Kidney glomerular epithelial cell (primary cell): ENCODE results near the gene DCPS.
"Not testable (repeated sequence)": the region's sequence is repeated elsewhere in the genome, so short reads cannot be mapped to it uniquely, and the experiment has no call there.

Source experiments
- DNase-seq: peaks from one replicate; lab custom pipeline; 2025; lab: John Stamatoyannopoulos, UW

Gene DCPS

DNA sequence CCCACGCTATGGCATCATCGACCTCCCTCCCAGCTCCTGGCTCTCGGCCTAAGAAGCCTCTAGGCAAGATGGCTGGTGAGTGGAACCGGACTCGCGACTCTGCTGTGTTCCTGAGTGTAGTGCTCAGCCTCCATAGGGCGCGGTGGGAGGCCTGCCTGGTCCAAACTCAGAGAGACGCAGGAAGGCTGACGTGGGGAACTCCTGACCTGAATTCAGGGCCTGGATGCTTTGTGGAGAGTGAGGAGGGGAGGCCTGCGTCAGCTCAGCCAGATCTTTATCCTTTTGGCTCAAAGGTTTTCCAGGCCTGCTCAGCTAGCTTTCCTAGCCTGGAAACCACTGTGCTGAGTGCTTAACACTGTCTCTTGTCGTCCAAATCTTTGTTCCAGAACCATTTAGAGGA lies 13.0 kb upstream of the DCPS start:
- no peak for DNase-seq

DNA sequence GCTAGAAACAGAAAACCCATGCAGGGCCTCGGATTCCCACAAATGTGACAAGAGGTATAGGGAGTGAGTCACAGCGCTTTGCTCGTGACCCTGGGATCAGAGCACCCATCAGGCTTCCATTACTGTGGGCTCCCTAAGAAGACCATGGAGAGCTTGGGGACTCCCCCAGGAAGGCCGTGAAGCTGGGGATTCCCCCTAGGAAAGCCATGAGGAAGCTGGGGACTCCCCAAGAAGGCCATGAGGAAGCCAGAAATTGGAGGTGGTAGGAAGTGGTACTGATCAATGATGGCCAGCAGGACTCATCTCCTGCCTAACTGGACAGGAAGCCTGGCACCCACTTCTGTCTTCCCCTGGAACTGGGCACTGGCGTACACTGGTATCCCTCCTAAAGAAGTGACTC lies 10.1 kb upstream of the DCPS start:
- DNase-seq, result no peak

DNA sequence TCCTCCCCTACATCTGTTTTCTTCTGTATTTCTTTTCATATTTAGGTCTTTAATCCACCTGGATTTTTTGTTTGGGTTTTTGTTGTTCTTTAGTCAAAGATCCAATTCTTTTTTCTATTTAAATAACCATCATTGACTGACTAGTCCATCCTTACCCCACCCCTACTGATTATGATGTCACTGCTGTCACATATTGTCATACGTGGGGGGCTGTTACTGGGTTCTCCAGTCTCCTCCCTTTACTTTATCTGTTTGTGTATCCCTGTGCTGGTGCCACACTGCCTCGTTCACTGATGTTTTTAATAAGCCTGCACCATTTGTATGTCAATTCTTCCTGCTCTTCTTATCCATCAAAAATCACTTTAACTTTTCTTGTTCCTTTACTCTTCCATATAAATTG lies 6.9 kb upstream of the DCPS start:
- DNase-seq, result no peak

DNA sequence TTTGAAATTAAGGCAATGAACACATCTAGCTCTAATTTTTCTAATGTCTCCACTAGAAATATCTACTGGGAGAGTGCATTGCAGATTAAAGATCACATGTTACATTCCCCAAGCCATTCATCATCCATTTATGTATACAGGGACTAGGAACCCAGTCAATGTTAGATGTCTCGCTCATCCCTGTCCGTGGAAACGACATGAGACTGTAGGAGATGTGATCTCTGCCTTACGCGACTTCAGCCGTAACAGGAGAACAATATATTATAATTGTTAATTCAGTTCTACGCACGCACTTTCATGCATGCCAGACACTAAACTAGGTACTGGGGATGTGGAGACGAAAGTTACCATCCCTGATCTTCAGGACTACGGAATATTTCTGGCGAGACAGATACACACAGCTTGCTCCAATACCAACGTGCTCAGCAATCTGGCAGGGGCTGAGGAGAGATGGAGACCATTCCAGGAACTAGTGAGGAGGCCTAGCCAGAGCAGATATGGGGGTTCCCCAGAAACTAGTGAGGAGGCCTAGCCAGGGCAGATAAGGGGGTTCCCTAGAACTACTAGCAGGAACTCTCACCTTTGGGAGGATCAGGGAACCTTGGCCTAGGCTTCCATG lies 706 bp downstream of the DCPS start:
- no peak for DNase-seq

DNA sequence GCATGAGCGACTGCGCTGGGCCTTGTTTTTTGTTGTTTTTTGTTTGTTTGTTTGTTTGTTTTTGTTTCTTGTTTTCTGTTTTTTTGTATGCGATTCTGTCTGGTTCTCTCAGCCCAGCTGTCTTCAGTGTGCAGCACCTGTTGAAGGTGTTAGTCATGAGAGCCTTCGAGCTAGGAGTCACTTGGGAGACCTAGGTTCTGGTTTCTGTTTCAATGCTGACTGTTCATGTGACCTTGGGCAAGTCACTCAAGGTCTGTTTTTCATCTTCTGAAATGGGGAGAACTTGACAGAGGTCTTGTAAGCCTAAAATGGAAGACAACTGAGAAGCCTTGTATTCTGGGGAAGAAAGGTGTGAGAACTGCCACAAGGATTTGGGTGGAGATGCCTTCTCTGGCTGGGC lies 1.8 kb downstream of the DCPS start:
- DNase-seq, result no peak

DNA sequence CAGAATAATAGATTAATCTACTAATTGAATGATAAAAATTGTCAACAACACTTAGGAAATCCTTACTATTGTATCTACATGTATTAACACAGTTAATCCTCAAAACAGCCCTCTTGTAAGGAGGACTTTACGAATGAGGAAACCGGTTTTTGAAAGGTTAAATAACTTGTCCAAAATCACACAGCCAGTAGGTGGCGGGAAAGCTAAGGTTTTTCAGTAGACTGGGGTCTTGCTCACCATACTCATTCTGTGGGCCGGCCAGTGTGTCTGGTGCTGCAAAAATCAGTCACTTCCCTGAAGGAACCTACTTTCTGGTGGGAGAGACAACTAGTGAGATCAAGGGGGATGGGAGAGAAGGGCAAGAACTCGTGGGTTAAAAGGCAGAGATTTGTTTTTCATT lies 3.8 kb downstream of the DCPS start:
- DNase-seq, result no peak

DNA sequence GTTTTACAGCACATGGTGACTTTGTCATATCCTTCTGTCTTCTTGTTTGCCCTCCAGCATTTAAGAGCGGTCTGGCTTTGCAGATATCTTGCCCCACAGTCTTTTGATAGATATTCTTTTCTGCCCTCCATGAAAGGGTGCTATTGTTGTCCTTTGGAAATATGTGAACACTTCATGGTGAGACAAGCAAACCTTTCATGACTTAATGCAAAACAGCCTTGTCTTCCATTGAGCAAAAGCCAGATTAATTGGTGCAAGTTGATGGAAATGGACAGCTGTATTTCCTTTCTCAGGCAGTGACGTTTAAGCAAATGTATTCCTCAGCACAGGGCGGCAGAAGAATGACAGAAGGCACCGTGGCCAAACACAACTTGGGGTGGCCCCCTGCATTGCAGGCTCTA lies 4.4 kb downstream of the DCPS start:
- DNase-seq, result no peak

DNA sequence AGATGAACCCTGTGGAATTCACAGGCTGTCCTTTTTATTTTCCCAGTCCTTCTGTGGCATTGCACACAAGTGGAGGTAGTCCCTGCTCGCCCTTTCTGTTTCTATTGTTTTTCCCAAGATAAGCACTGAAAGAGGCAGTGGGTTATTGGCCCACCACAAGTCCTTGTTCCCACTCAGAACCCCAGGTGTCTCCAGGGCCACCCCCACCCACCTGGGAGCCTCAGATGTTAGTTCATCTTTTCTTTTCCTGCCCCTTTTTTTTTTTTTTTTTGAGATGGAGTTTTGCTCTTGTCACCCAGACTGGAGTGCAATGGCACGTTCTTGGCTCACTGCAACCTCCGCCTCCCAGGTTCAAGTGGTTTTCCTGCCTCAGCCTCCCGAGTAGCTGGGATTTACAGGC lies 4.9 kb downstream of the DCPS start:
- not testable (repeated sequence) for DNase-seq

DNA sequence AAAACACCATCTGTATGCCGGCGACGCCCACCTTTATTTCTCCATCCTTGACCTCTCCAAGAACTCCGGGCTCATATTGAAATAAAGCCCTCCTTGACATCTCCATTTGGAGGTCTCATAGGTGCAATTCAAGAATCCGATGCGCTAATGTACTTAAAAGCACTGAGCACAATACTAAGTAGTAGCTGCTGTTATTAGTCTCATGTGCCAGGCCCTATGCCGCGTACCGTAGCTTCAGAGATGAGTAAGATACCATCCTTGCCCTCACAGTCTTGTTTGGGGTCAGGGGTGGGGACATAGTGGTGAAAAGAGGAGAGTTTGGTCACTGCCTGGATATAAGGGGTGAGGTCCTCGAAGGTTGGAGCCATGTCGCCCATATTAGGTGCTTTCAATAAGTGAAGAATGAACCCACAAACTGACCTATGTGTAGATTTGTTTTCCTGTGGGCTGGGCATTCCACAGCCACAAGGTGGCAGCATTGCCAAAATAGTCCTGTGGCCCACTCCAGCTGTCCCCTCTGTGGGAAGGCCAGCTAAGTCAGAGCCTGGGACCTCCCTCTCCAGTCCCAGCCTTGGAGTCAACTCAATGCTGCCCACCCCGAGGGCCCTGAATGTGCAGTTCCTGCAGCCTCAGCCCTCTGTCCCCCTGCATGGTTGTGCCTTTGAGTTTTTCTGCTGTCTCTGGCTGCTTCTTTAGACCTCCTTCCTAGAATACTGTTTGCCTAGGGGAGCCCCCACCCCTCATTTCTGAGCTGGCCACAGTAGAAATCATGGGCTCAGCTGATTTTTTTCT lies 6.5 kb downstream of the DCPS start:
- DNase-seq, result peak; percentile 32

DNA sequence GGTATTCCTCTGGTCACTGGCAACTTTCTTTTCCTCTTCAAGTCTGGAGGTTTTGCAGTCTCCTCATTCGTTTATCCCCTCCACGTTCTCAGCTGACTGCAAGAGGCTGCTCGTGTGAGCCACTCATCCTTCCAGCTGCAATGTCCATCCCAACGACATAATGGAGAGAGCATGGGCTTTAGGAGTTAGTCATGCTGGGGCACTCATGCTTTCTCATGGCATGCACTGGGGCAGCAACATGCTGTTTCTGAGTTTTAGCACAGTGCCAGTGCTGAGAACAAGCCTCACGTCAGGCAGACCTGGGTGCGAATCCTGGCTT lies 7.1 kb downstream of the DCPS start:
- DNase-seq, result no peak

DNA sequence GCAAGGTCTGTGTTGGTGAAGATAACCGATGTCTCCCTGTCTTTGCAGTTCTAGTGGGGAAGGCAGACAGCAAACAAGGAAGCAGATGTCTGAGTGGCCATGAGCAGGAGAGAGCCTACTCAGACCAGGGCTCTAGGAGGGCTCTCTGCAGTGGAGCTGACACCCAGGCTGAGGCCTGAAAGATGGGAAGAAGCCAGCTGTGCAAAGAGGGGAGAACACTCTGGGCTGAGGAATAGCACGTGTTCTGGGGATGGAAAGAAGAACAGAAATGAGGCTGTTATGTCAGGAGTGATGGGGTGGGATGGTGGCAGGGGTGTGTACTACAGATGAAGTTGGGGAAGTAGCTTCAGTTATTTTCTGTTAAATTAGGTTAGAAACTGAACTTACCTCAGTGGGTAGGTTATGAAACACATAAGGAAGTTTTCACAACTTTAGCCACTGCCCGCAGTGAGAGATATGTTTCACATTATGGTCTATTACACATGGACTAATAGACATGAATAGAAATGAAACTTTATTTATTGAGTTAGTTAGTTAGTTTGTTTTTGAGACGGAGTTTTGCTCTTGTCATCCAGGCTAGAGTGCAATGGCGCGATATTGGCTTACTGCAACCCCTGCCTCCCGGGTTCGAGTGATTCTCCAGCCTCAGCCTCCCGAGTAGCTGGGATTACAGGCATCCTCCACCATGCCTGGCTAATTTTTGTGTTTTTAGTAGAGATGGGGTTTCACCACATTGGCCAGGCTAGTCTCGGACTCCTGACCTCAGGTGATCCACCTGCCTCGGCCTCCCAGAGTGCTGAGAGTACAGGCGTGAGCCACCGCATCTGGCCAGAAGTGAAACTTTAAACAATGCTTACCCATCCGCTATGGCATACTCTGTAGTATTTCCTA lies 7.8 kb downstream of the DCPS start:
- DNase-seq, result no peak

DNA sequence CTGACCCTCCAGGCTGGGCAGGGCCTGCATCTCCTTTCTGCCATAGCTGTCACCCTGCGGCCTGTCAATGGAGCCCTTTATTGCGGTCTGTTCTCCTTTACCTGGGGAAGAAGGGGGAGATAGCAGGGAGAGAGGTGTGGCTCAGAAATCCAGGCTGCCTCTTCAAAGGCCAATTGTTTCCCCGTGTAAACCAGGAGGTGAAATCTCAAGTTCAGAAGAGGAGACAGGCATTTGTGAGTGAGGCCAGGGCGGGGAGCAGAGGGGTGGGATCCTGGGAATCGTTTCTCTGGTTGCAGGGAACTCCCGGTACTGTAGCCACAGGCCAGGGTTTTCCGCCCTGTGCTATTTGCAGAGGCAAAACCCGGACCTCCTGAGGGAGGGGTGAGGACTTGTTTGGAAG lies 9.1 kb downstream of the DCPS start:
- no peak for DNase-seq

DNA sequence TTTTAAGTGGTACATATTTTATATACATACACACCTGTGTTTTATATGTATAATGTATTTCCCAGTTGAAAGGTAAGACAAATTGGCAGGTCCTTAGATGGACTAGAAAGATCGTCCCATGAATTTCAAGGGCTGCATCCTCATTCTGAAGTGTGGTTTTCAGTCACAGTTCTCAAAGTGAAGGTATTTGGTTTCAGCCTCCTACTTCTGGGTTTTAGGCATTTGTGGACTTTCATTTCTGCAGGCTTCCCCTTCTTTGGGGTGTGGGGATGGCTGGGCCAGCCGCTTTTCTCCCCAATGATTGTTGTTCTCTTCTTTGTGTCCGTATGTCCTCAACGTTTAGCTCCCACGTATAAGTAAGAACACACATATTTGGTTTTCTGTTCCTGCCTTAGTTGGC lies 10.0 kb downstream of the DCPS start:
- no peak for DNase-seq

DNA sequence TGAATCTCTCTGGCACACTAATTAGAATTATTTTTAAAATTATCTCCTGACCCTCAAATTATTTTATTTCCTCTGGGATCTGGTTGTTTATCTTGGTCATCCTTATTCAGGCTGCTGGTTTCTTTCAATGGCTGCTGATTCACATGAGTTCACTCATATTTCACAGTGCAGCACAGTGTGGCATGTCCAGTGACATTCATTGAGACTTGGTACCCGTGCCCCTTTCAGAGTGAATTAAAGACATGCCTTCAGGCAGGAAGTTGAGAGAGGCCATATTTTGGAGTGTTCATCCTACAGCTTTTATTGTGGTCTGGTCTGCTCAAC lies 13.5 kb downstream of the DCPS start:
- DNase-seq, result no peak

DNA sequence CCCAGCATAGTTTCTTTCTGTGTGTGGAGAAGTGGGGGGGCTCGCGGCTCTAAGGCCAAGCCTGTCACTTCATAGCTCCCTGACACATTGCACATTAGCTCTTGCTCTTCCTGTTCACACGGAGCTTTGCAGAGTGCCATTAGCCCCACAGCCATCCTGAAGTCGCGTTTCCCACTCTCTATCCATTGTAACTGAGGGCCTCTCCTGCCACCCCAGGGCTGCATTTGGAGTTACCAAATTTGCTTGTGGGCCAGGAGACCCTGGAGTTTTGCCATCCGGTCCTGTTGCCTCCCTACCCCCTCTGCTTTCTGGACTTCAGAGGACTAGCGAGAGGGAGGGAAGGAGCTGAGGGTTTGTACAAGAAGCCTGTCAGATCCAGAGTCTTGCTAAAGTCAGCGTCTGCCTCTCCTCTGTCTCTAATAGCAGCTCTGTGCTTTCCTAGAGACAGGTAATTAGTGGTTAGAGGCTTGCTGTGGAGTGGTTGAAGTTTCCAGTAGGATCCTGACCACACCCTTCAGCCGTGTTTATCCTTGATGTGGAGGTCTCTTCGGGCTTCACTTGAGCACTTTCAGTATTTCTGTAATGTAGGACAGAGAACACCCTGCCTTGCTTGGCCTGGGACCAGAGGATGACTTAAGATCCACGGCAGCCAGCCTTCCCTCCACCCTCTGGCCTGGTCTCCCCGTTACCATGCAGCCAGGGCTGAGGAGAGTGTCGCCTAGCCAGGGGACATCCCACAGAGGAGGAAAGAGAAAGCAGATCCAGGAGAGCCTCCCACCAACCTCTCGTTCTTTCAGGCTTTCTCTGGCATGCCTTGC lies 14.1 kb downstream of the DCPS start:
- DNase-seq, result no peak

DNA sequence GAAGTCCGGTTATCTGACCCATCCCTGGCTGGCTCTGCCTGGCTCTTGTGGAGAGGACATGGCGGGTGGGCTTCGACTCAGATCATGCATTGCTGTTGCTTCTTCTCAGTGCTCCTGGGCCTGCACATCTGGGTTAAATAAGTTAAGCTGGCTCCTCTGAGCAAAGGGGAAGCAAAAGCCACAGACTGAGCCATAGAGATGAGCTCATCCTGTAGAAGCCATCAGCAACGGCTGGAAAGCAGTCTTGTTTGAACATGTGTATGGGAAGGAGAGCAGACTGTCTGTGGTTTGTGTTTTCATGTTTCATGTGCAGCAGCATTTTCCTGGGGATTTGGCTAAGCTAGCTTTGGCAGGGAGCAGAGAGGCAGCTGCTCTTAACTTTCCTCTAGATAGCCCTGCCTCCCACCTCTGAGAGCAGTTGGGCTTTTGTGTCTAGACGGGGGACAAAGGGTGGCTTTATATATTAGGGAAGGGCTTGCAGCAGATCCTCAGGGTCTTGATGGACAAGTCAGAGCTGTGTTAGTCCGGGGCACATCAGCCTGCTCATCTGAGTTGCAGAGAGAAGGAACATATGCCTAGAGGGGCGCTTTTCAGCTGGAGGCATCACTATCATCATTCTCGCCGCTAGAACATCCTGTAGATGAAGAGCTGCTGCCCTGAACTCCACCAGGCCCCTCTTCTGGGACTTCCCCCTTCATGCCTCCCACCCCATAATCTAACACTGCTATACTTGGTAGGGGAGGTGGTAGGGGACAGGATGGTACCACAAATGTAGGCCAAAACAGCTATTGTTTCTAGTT lies 14.9 kb downstream of the DCPS start:
- peak; percentile 42 for DNase-seq

DNA sequence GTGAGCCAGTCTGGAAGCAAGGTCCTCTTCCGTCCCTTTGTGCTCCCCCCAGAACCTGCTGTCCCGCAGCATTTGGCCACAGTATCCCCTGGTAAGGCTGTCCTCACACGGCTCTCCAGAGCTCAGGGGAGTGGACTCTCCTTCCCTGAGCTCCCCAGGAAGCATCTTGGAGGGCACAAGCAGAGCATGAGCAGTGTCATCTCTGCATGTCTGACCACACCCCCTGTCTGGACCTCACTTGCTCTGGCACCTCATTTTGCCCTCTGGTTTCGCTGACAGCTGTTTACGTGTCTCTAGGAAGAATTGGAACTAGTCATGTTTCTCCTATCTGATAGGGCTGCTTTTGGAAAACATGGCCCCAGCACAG lies 15.5 kb downstream of the DCPS start:
- no peak for DNase-seq

DNA sequence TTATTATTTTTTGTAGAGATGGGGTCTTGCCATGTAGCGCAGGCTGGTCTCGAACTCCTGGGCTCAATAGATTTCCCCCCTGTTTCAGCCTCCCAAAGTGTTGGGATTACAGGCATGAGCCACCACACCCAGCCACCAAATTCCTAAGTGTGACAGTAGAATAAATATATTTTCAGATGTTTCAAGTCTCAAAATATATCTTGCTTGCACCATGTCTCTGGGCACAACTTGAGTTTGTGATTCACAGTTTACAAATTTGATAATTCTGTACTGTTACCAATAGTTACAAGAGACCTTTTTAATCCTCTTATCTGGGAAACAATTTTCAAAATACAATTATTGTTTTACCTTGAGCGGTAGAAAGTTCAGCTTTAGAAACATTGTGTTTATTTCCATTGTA lies 19.1 kb downstream of the DCPS start:
- DNase-seq, result no peak

DNA sequence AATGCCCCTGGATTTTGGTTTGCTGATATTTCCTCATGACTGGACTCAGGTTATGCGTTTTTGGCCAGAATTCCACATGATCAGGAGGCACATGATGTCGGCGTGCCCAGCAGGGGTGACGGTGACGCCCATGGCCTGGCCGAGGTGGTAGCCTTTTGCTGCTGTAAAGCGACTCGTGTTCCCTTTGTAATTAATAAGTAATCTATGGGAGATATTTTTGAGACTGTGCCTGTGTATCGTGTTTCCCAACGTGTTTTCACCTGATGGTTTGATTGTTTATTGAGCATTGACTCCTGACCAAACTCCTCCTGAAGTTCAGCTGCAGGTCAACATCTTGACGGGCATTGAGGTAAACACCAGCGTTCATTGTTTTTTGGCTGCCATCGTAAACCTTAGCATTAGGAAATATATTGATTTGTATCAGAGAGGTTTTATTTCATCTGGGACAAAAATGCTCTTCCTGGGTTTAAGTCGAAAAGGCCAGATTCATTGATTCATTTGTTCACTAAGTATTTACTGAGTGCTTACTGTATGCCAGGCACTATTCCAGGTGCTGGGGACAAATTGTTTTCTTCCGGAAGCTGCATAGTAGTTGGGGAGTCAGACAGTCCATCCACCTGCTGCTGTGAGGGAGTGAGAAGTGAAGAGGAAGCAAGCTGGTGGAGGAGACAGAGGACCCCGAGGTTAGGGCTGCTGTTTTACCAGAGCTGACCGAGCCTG lies 23.6 kb downstream of the DCPS start:
- peak; percentile 21 for DNase-seq

DNA sequence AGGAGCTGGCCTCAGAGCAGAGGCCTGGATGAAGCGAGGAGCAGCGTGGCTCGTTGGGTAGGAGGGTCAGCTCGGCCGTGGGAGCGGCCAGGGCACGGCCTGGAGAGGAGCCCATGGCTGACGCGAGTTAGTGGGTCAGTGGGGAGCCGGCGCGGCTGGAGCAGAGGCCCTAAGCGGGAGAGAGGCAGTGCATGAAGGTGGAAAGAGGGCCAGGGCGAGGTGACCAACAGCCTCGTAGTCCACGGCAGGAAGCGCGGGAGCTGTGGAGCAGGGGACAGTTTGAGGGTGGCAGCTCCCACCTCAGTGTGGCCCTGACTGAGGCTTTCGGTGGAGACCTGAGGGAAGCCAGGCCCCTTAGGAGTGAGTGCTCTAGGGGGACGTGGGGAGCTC lies 24.1 kb downstream of the DCPS start:
- DNase-seq, result no peak

DNA sequence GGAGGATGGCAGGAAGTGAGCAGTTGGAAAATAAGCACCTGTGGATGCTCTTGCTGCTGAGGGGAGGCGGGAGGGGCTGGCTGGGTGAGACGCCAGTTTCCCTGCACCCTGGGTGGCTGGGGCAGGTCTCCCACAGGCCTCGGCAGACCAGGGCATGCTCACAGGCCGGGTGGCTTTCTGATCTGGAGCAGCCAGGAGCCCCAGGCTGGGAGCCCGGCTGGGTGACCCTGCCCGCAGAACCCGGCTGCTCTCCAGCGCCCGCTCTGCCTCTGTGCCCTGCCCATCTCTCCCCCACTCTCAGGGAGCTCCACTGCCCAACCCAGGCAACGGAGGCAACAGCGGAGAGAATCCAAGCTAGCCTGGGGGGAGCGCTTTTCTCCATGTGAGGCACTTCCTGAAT lies 24.6 kb downstream of the DCPS start:
- no peak for DNase-seq
